G401 (cell line): ENCODE measurements around the gene PIM3. TPM values are rescaled to one million over a fixed set of nuclear protein-coding genes. Genes with fewer than 3 reads are reported as not detected.

Experiments used
- DNase-seq: peaks from one replicate; pipeline ENCODE4 v3.0.0-alpha.2; 2015; ENCODE audit warnings: low spot score
- in situ Hi-C: cut with HindIII; loops from 2 replicates; pipeline ENCODE4 v1.10.0; 2016; ENCODE audit warnings: low sequenced_read_pairs, mixed read lengths
- total RNA-seq: library from RNA; depleted of rRNA; stranded (reverse); fragments of >200 nt; shearing (Covaris generic); gene quantifications from 2 replicates; pipeline ENCODE4 v1.2.3, GENCODE V29; 2014

Gene PIM3
- total RNA-seq, 1 experiment from 2014 or later: 106 TPM

DNA sequence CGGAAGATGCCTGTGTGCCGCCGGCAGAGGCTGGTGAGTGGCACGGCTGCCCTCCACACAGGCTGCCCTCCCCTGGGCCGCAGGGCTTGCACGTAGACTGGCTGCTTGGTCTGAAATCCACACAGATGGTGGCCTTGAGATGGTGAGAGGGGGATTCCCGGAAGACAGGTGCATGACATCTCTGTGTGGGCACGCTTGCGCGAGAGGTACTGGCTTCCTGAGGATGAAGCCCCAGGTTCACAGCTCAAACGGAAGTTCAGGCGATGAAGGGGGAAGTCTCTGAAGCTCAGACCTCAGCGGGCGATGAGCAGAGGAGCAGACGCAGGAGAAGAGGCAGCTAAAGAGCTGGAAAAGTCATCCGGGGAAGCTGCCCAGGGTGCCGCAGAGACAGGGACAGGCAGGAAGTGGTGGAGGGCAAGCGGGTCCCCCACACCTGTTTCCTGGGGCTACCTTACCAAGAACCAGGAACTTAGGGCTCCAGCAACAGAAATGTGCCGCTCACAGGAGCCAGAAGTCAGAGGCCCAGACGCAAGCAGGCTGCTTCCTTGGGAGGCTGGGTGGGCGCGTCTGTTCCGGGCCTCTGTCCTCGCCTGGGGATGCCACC is 34.9 kb upstream of the PIM3 start:
- in situ Hi-C loops: no loop called here
- DNase-seq: no peak

DNA sequence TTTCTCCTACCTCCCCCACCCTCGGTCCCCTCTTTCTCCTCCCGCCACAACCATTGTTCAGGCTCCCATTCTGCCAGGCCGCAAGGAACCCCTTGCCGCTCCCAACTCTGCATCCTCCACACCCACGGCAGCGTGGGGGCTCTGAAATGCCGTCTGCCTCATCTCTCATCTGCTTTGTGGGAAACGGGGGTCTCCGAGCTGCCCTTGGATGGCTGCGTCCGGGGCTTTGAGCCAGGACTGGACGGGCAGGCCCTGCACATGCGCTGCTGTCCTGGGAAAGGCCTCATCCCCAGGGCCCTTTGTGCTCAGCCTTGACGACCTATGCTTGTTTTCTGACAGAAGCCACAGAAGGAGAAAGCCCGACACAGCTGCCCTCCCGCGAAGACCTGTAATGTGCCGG is 33.7 kb upstream of the PIM3 start:
- in situ Hi-C loops: no loop called here
- no peak for DNase-seq

DNA sequence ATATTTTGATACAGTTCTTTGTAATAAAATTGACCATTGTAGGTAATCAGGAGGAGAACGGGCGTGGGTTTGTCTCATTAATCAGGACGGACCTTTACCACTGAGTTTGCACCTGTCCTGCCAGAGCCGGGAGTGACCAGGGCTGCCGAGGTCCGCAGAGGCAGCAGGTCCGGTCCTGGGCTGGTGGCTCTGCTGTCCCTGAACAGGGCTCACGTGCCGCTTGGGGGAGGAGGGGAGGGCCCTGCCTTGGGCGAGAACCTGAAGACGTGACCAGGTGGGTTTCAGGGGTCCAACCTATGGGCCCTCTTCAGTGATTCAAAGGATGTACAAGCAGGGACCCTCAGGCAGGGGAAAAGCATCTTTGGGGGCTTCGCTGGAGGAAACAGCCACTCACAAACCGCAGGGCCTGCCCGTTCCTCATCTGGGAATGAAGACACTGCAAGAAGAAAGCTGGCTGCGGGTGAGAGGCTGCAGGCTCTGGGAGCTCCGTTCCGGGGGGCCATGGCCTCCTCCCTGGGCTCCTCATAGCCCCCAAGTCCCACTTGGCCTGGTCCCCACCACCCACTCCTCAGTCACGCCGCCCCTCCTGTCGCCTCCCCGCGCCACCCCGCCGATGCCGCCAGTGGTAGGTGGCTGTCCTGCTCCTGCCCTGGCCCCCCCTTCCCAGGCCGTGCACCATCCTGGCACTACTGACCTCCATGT is 32.9 kb upstream of the PIM3 start:
- in situ Hi-C loops: no loop called here

GRCh38 chr22:49928185-49928495 is 32.4 kb upstream of the PIM3 start:
- DNase-seq: no peak
- in situ Hi-C loops: no loop called here

More for the DNA sequence above, 32.9 kb upstream of the PIM3 start:
- no peak for DNase-seq

- in situ Hi-C loops: no loop called here
- no peak for DNase-seq
Observed at GRCh38 chr22:49928555-49929210, 31.9 kb upstream of the PIM3 start.

DNA sequence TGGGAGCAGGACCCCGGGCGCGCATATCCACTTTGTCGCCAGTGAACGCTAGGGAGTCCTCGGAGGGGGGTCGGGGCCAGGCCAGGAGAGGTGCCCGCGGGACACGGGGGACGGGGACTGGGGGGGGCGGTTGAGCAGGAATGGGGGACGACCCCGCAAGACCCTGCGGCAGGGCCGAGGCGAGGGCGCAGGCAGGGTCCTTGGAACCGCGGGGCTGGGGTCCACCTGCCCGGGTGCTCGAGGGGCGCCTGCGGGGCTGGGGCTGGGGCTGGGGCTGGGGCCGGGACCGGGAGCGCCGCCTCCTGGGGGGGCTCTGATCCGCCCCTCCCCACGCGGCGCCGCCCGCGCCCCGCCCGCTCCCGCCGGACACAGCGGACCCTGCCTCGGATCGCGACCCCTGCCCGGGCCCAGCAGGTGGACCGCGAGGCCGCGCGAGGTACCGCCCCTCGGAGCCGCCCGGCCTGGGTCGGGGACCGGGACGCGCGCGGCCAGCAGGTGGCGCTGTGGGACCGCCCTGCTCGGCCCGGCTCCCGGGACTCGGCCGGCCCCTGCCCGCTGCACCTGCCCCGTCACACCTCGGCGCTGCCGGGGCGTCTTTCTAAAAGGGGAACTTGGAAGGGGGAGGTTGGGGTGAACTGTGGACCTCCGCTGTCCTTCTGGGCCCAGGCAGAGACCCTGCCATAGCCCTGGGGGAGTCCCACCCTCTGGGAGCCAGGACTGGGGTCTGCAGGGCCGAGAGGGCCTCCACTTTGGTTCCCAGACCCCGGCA is 31.2 kb upstream of the PIM3 start:
- in situ Hi-C loops: no loop called here
- peak; percentile 46 for DNase-seq

- in situ Hi-C loops: no loop called here
- no peak for DNase-seq
Observed at GRCh38 chr22:49929994-49930575, 30.5 kb upstream of the PIM3 start.

DNA sequence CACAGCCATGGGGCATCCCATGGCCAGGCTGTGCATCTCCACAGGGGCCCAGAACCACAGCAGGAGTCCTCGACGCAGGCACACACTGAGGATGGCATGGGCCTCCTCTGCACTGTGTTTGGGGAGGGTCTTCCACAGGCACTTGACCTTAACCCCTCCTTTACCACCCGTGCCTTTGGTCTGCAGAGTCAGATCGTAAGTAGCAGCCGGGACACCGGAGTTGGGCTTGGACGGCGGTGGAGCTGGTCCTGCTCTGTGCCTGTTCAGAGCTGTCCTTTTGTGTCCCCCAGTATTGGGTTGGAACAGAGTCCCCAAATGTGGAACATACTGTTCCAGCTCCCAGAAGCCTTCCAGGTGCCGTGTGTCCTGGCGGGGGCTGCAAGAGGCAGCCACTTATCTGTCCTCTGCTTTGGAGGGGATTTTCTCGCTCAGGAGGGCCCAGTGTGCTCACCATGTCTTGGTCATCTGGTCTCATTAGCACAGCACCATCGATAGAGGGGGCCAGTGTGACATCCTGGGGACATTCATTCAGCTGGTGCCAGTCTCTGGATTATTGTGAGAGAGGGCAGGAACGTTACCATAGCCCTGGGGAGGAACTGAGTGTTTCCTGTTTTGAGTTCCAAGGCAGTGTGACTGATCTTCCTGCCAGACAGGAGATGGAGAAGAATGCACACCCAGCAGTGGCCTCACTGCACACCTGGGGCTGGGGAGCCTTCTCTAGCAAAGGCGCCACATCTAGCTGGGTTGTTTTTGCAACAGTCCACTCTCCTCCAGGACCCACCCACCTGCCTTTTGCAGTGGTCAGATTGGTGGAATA is 29.8 kb upstream of the PIM3 start:
- in situ Hi-C loops: no loop called here
- peak; percentile 74 for DNase-seq

- in situ Hi-C loops: no loop called here
- peak; percentile 68 for DNase-seq
Observed at GRCh38 chr22:49933236-49934159, 27.1 kb upstream of the PIM3 start.

DNA sequence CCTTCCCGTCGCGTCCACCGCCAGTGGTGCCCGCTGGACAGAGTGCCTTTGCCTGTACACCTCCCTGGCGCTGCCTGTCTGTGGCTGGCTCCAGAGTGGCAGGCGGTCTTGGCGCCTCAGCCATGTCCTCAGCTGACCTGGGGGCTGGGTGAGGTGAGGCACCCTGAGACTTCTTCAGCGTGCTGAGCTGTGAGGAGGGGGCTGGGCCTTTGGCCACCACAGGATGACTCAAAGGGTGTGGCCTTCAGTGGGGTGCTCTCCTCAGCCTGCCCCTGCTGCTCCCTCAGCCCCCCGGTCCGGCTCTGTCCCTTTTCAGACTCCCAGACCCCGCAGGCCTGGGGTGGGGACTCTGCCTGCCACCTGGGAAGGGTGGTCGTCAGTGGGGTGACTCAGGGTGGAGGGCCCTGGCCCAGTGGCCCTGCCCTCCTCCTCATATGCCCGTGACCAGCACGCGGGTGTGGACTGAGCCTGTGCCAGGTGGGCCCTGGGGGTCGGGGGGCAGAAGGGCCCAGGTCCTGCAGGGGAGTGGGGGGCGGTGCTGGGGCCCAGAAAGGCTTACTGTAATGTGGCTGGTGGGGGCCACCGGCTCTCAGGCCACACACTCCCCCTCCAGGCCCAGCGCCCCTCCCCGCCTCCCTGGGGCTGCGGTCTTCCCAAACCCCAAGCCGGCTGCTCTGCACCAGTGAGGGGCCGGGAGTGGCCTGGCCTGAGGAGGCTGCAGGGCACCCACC is 26.2 kb upstream of the PIM3 start:
- in situ Hi-C loops: no loop called here
- no peak for DNase-seq

DNA sequence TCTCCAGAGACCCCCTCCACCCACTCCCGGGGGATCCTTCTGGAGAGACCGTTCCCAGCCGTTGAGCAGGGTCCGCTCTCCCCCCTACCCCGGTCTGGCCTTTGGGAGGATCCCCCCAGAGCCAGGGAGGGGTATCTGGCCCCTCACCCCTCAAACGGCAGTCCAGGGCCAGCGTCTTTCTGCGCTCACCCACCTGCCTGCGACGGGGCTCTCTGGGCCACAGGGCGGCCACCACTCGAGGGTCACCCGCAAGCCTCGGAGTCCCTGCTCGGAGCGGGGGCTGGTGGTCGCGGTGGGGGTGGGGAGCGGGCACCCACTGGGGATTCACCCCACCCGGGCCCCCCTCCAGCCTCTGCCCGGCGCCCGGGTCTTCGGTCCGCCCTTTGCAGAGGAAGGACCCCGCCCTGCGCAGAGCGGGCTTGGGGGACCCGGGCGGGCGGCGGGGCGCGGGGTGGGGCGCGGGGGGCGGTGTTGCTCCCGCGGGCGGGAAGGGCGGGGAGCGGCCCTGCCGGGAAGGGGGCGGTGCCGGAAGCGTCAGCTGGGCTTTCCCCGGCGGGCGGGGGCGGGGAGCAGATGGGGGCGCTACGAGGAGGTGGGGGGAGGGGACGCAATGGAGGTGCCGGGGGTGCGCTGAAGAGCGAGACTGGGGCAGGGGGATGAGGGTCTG is 25.5 kb upstream of the PIM3 start:
- in situ Hi-C loops: no loop called here
- DNase-seq: no peak

- no peak for DNase-seq
- in situ Hi-C loops: no loop called here
Observed at GRCh38 chr22:49935561-49935960, 25.0 kb upstream of the PIM3 start.

GRCh38 chr22:49936018-49936972 is 24.3 kb upstream of the PIM3 start:
- in situ Hi-C loops: no loop called here
- DNase-seq: peak; percentile 39

DNA sequence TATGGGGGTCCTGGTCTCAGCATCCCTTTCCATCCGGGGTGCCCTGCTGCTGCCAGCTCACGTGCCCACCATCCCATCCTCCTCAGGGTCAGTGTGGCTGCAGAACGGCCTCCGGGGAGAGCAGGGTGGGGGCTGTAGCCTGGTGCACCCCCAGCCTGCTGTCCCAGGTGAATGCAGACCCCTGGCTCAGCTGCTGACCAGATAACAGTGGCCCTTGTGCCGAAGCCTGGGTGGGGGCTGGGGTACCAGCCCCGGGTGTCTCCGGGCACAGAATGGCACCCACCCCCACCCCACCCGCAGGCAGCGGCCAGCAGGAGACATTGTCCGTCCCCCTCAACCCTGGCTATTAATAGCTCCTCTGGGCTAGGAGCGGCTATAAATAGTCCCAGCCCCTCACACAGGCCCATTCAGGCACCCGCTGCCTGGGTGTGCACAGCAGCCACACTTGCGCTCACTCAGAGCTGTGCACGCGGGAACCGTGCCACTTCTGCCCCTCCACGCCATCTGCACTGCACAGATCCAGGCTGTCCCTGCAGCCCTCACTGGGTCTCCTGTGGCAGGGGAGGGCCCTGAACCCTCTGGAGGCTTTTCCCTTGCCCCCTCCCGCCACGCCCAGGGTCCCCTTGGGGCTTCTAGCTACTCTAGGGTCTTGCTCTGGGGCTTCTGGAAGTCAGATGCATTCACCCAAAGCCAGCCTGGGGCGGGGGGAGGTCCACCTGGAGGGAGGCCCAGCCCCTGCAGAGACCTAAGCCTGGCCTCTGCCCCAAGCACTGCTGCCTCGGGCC is 23.4 kb upstream of the PIM3 start:
- no peak for DNase-seq
- in situ Hi-C loops: no loop called here
